Measurements from ENCODE around the gene RBM23. TPM values are rescaled to one million over a fixed set of nuclear protein-coding genes. Genes with fewer than 3 reads are reported as not detected.
"Not testable (repeated sequence)": the region's sequence is repeated elsewhere in the genome, so short reads cannot be mapped to it uniquely, and the experiment has no call there.

Gene RBM23
- total and polyA plus RNA-seq, 3 donors from 2014 or later = 73.7 to 115 (median 93.3) TPM

DNA sequence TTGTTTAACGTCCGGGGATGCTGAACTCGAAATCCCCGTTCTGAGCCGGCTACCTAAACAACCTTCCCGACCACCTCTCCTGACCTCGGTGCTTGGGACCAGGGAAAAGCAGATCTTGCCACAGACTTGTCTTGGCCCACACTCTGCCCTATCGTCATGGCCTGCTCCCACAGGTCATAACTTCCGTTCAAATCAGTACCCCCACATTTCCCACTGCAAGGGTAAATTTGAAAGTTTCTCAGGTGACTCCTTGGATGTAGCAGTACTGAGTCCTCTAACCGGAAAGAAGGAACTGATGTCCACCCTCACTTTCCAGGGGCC, 612 bp upstream of the RBM23 start:
- WGBS, 2 donors = 4 to 6% methylated on average over 6 to 10 of the region's 10 CpGs
- intact Hi-C loops (cut with DNase I; ENCODE audit: low total_unique reads) = no loop called here

DNA sequence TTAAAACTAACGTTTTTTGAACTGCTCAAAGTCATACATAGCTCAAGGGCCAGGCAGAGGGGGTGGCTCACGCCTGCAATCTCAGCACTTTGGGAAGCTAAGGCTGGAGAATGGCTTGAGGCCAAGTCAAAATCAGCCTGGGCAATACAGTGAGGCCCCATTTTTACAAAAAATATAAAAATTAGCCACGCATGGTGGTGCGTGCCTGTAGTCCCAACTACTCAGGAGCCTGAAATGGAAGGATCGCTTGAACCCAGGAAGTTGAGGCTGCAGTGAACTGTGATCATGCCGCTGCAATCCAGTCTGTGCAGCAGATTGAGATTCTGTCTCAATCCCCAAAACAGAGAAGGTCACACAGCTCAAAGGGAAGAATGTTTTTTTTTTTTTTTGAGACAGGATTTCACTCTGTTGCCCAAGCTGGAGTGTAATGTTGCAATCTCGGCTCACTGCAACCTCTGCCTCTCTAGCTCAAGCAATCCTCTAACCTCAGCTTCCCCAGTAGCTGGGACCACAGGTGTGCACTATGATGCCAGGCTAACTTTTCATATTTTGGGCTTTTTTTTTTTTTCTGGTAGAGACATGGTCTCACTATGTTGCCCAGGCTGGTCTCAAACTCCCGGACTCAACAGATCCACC, 2.9 kb downstream of the RBM23 start:
- no peaks in the 10 kb centered on the region for H3K9me3 ChIP-seq
- H3K27me3 ChIP-seq = no peaks in the 10 kb centered on the region
- intact Hi-C loops (cut with DNase I; ENCODE audit: low total_unique reads) = no loop called here
- DNase-seq = no peak
- WGBS, 2 donors = 78 to 83% methylated on average over 8 of the region's 8 CpGs
- peaks cover 10% of the 10 kb centered on the region for H3K4me1 ChIP-seq
- H3K36me3 ChIP-seq (ENCODE audit: low read depth, missing control alignments) = no peaks in the 10 kb centered on the region
- no peak overlapping the region for H3K27ac ChIP-seq
- no peak for TF ChIP-seq POLR2A (IDR thresholded peaks at IDR 0.05)
- H3K4me3 ChIP-seq = no peak overlapping the region

More for the DNA sequence above, 612 bp upstream of the RBM23 start:
- no peak for DNase-seq
- no peaks in the 10 kb centered on the region for H3K36me3 ChIP-seq (ENCODE audit: low read depth, missing control alignments)
- H3K27ac ChIP-seq = peak overlapping the region; percentile 82 to 99
- H3K4me1 ChIP-seq = peaks cover 10% of the 10 kb centered on the region
- H3K27me3 ChIP-seq = no peaks in the 10 kb centered on the region
- H3K9me3 ChIP-seq = no peaks in the 10 kb centered on the region
- TF ChIP-seq POLR2A (IDR thresholded peaks at IDR 0.05) = no peak
- TF ChIP-seq, protein P1, sequence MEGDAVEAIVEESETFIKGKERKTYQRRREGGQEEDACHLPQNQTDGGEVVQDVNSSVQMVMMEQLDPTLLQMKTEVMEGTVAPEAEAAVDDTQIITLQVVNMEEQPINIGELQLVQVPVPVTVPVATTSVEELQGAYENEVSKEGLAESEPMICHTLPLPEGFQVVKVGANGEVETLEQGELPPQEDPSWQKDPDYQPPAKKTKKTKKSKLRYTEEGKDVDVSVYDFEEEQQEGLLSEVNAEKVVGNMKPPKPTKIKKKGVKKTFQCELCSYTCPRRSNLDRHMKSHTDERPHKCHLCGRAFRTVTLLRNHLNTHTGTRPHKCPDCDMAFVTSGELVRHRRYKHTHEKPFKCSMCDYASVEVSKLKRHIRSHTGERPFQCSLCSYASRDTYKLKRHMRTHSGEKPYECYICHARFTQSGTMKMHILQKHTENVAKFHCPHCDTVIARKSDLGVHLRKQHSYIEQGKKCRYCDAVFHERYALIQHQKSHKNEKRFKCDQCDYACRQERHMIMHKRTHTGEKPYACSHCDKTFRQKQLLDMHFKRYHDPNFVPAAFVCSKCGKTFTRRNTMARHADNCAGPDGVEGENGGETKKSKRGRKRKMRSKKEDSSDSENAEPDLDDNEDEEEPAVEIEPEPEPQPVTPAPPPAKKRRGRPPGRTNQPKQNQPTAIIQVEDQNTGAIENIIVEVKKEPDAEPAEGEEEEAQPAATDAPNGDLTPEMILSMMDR (IDR thresholded peaks at IDR 0.05) = no peak
- H3K4me3 ChIP-seq = peak overlapping the region; percentile 56 to 75

DNA sequence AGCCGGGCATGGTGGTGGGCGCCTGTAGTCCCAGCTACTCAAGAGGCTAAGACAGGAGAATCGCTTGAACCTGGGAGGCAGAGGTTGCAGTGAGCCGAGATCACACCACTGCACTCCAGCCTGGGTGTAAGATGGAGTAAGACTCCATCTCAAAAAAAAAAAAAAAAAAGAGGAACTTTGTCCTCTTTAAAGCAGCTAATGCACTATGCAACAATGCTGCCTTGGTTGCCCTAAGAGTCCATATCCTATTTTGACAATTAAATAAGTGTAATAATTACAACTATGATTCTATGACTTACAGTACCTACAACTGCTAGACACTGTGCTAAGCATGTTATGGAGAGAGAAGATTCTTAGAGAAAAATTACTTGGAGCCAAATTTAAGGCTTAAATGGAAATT, 4.1 kb downstream of the RBM23 start:
- H3K9me3 ChIP-seq; H3K4me1 ChIP-seq; H3K36me3 ChIP-seq (ENCODE audit: low read depth, missing control alignments); intact Hi-C loops (cut with DNase I; ENCODE audit: low total_unique reads); H3K4me3 ChIP-seq; H3K27ac ChIP-seq; H3K27me3 ChIP-seq; DNase-seq: not testable (repeated sequence)
- WGBS, 2 donors = 90 to 94% methylated on average over 4 of the region's 4 CpGs

DNA sequence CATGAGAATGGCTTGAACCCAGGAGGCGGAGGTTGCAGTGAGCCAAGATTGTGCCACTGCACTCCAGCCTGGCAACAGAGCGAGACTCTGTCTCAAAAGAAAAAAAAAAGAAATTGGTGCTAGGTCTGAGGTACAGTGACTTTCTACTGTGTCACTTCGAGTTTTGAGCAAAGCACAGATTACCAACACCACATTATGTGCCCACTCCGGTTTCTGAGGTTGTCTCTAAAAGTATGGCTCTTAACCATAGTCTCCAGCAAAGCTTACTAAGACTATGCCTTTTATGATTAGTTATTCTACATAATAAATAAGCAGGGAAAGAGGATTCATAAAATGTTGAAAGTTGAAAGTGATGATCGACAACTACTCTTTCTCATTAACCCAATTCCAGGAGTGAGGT, 8.0 kb downstream of the RBM23 start:
- H3K4me3 ChIP-seq = no peak overlapping the region
- no peaks in the 10 kb centered on the region for H3K27me3 ChIP-seq
- DNase-seq = no peak
- intact Hi-C loops (cut with DNase I; ENCODE audit: low total_unique reads) = no loop called here
- no peaks in the 10 kb centered on the region for H3K4me1 ChIP-seq
- TF ChIP-seq POLR2A (IDR thresholded peaks at IDR 0.05) = no peak
- TF ChIP-seq, protein P1 (IDR thresholded peaks at IDR 0.05) = no peak
- no peaks in the 10 kb centered on the region for H3K36me3 ChIP-seq (ENCODE audit: low read depth, missing control alignments)
- no peaks in the 10 kb centered on the region for H3K9me3 ChIP-seq
- H3K27ac ChIP-seq = no peak overlapping the region
- WGBS, 2 donors = 89 to 90% methylated on average over 5 of the region's 5 CpGs

DNA sequence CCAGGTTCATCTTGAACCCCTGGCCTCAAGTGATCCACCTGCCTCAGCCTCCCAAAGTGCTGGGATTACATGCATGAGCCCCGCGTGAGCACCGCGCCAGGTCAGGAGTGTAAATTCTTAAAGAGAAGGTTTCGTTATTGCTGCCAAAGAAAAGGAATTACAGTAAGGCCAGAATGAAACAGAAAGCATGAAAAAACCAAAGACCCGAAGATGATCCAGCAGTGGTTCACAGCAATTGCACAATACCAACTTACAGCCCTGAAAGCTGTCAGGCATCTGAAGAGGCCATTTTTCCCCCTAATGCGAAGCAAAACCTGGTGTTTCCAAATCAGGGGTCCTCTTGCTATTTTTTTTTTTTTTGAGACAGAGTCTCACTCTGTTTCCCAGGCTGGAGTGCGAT, 10.3 kb downstream of the RBM23 start:
- Histone ChIP-seq H3K9me3 (no peaks in the 10 kb centered on the region), H3K27me3 (no peaks in the 10 kb centered on the region), H3K27ac (no peak overlapping the region), H3K4me3 (no peak overlapping the region), H3K4me1 (no peaks in the 10 kb centered on the region), H3K36me3 (ENCODE audit: low read depth, missing control alignments) (no peaks in the 10 kb centered on the region)
- no peak for TF ChIP-seq POLR2A (IDR thresholded peaks at IDR 0.05)
- TF ChIP-seq, protein P1 (IDR thresholded peaks at IDR 0.05) = no peak
- 81 to 90% methylated on average over 8 of the region's 8 CpGs for WGBS, 2 donors
- no peak for DNase-seq
- intact Hi-C loops (cut with DNase I; ENCODE audit: low total_unique reads) = no loop called here

DNA sequence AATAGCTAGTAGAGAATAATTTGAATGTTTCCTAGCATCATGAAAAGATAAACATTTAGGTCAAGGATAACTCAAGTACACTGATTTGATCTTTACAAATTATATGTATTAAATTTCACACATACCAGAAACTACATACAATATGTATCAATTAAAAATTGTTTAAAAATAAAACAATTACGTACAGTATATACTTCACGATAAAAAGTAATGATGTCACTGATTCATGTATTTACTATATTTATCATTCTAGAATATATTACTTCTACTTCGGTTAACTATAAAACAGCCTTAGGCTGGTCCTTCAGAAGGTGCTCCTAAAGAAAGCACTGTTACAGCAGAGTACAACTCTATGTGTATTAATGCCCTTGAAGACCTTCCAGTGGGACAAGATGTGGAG, 11.5 kb downstream of the RBM23 start:
- H3K4me3 ChIP-seq = no peak overlapping the region
- no peaks in the 10 kb centered on the region for H3K9me3 ChIP-seq
- no peak overlapping the region for H3K27ac ChIP-seq
- TF ChIP-seq, protein P1 (IDR thresholded peaks at IDR 0.05) = no peak
- TF ChIP-seq POLR2A (IDR thresholded peaks at IDR 0.05) = no peak
- no peaks in the 10 kb centered on the region for H3K27me3 ChIP-seq
- H3K4me1 ChIP-seq = no peaks in the 10 kb centered on the region
- intact Hi-C loops (cut with DNase I; ENCODE audit: low total_unique reads) = no loop called here
- WGBS, 2 donors = 83 to 86% methylated on average over 3 of the region's 3 CpGs
- no peaks in the 10 kb centered on the region for H3K36me3 ChIP-seq (ENCODE audit: low read depth, missing control alignments)
- DNase-seq = no peak

Measured in testis (tissue), 3 donors.